Naive B cell (primary cell): ENCODE measurements around the gene BNC2. TPM values are rescaled to one million over a fixed set of nuclear protein-coding genes. Genes with fewer than 3 reads are reported as not detected.

Experiments used
- ATAC-seq, 2 donors: fragments of 150-1000 bp; cut with Tn5 transposase; 2 replicates each; pipeline ENCODE4 v1.10.0; 2021; ENCODE audit warnings: low read depth in 2 of 2, mild to moderate bottlenecking in 2 of 2, moderate library complexity in 2 of 2
- DNase-seq: peaks from one replicate; pipeline ENCODE4 v3.0.0; 2022
- H3K27ac Mint-ChIP-seq, 6 donors: one replicate each; pipeline ENCODE4 v1.8.0; 2020 to 2022; ENCODE audit warnings: mild to moderate bottlenecking in 6 of 6, mixed read lengths in 6 of 6, moderate library complexity in 5 of 6, inconsistent platforms in 2 of 6
- H3K27me3 Mint-ChIP-seq, 3 donors: one replicate each; pipeline ENCODE4 v1.8.0; 2021 to 2022; ENCODE audit warnings: mixed read lengths in 3 of 3, mild to moderate bottlenecking in 1 of 3
- H3K36me3 Mint-ChIP-seq, 2 donors: one replicate each; pipeline ENCODE4 v1.8.0; 2020 to 2022; ENCODE audit warnings: mixed read lengths in 2 of 2, inconsistent platforms in 1 of 2, mild to moderate bottlenecking in 1 of 2
- H3K4me1 Mint-ChIP-seq, 3 donors: one replicate each; pipeline ENCODE4 v1.8.0; 2020 to 2022; ENCODE audit warnings: mixed read lengths in 3 of 3, inconsistent platforms in 1 of 3, mild to moderate bottlenecking in 1 of 3, moderate library complexity in 1 of 3
- H3K4me3 Mint-ChIP-seq, 8 donors: one replicate each; pipeline ENCODE4 v1.8.0; 2020 to 2022; ENCODE audit warnings: mild to moderate bottlenecking in 8 of 8, mixed read lengths in 8 of 8, moderate library complexity in 8 of 8, inconsistent platforms in 2 of 8
- H3K9me3 Mint-ChIP-seq, 7 donors: one replicate each; pipeline ENCODE4 v1.8.0; 2020 to 2022; ENCODE audit warnings: mixed read lengths in 7 of 7, mild to moderate bottlenecking in 5 of 7, inconsistent platforms in 2 of 7, moderate library complexity in 1 of 7
- polyA plus RNA-seq, 6 donors: library from polyadenylated mRNA; unstranded; fragments of 300-500 nt; fragmentation: Illumina TruSeq; gene quantifications; one replicate each; pipeline ENCODE4 v1.2.3, GENCODE V29; 2021; ENCODE audit warnings: low read depth in 6 of 6

Gene BNC2
- polyA plus RNA-seq, 6 donors from 2014 or later: not detected

DNA sequence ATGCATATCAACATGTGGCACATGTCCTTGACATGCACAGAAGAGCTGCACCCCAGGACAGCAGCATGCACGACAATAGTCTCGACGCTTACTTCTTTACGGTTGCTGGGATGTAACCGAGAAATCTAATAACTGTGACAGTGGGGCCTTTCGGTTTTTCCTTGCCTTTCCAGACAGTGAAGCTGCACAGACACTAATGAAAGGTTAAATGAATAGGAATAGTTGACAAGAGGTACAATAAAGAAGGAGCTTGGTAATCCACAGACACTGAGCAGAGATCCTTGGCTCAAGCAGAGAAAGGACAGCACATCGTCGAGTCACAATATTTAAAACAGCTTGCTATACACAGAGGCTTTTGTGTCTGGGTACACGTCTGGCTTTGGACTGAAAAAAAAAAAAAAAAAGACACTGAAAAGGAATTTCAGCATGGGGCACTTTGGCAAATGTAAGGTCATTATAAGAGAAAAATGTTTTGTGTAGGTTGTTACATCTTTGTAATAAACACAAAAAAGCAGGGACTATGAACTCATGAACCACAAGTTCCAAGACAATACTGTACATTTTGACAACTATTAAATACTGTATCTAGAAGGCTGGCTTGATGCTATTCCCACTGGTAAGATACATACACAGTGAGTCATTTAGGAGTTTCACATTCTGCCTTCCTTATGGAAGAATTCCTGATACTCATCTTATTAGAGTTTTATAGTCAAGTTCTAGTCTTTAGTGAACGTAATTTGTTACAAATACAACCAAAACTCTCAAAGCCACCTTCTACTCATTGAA lies 5.6 kb downstream of the BNC2 start:
- peaks cover 0 to 5% (median 0%) of the 10 kb centered on the region in 3 donors for H3K4me1 Mint-ChIP-seq
- no peak for ATAC-seq
- H3K36me3 Mint-ChIP-seq: no peaks in the 10 kb centered on the region

GRCh38 chr9:16848179-16848578 lies 22.3 kb downstream of the BNC2 start:
- Mint-ChIP-seq H3K4me1 (no peaks in the 10 kb centered on the region), H3K36me3 (no peaks in the 10 kb centered on the region), H3K9me3 (no peaks in the 10 kb centered on the region), H3K27me3 (no peaks in the 10 kb centered on the region), H3K4me3 (no peak overlapping the region), H3K27ac (no peak overlapping the region)
- ATAC-seq (no peak), DNase-seq (no peak)

More for the DNA sequence above, 5.6 kb downstream of the BNC2 start:
- peaks cover 14 to 25% (median 14%) of the 10 kb centered on the region in 3 donors for H3K27me3 Mint-ChIP-seq
- H3K4me3 Mint-ChIP-seq: no peak overlapping the region
- DNase-seq: no peak
- H3K27ac Mint-ChIP-seq: no peak overlapping the region
- H3K9me3 Mint-ChIP-seq: peaks cover 0 to 3% (median 0%) of the 10 kb centered on the region in 7 donors

- H3K27ac Mint-ChIP-seq: no peak overlapping the region
- H3K4me3 Mint-ChIP-seq: no peak overlapping the region
- no peaks in the 10 kb centered on the region for H3K9me3 Mint-ChIP-seq
- DNase-seq (no peak), ATAC-seq (no peak)
- no peaks in the 10 kb centered on the region for H3K27me3 Mint-ChIP-seq
- H3K4me1 Mint-ChIP-seq: no peaks in the 10 kb centered on the region
- no peaks in the 10 kb centered on the region for H3K36me3 Mint-ChIP-seq
Observed at GRCh38 chr9:16846986-16847385, 23.5 kb downstream of the BNC2 start.

DNA sequence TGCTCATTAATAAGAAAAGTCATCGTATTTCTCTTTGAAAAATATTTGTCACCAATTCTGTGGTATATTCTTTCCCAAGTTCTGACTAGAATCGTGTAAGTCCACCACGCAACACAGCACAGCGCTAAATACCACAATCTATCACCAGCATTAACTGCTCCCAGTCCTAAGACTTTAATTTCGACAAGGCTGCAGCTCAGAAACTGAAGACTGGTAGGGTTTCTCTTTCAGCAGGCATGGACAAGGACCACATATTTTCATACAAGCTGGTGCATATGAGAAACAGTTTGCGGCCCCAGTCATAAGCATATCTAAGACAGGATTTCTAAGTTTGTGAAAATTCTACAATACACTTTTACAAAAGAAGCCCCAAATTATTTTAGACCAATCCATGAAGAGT lies 24.1 kb downstream of the BNC2 start:
- no peak overlapping the region for H3K27ac Mint-ChIP-seq
- no peaks in the 10 kb centered on the region for H3K27me3 Mint-ChIP-seq
- ATAC-seq (no peak), DNase-seq (no peak)
- H3K36me3 Mint-ChIP-seq: no peaks in the 10 kb centered on the region
- no peaks in the 10 kb centered on the region for H3K9me3 Mint-ChIP-seq
- H3K4me3 Mint-ChIP-seq: no peak overlapping the region
- H3K4me1 Mint-ChIP-seq: no peaks in the 10 kb centered on the region

- DNase-seq (no peak), ATAC-seq (no peak)
- Mint-ChIP-seq H3K9me3 (peaks cover 0 to 16% (median 9%) of the 10 kb centered on the region in 7 donors), H3K4me3 (no peak overlapping the region), H3K4me1 (no peaks in the 10 kb centered on the region), H3K36me3 (no peaks in the 10 kb centered on the region), H3K27ac (no peak overlapping the region), H3K27me3 (peaks cover 0 to 5% (median 0%) of the 10 kb centered on the region in 3 donors)
Observed at GRCh38 chr9:16834817-16835216, 35.7 kb downstream of the BNC2 start.

GRCh38 chr9:16833296-16833835 lies 37.1 kb downstream of the BNC2 start:
- no peak overlapping the region for H3K4me3 Mint-ChIP-seq
- DNase-seq (no peak), ATAC-seq (no peak)
- peaks cover 0 to 16% (median 9%) of the 10 kb centered on the region in 7 donors for H3K9me3 Mint-ChIP-seq
- H3K4me1 Mint-ChIP-seq: no peaks in the 10 kb centered on the region
- H3K27me3 Mint-ChIP-seq: peaks cover 0 to 12% (median 6%) of the 10 kb centered on the region in 3 donors
- H3K36me3 Mint-ChIP-seq: no peaks in the 10 kb centered on the region
- H3K27ac Mint-ChIP-seq: no peak overlapping the region

- Mint-ChIP-seq H3K27ac (no peak overlapping the region), H3K27me3 (peaks cover 3 to 20% (median 8%) of the 10 kb centered on the region in 3 donors), H3K4me1 (no peaks in the 10 kb centered on the region), H3K36me3 (no peaks in the 10 kb centered on the region), H3K9me3 (peaks cover 0 to 16% (median 9%) of the 10 kb centered on the region in 7 donors), H3K4me3 (no peak overlapping the region)
- DNase-seq (no peak), ATAC-seq (no peak)
Observed at GRCh38 chr9:16832101-16832500, 38.4 kb downstream of the BNC2 start.

- no peak overlapping the region for H3K27ac Mint-ChIP-seq
- peaks cover 0 to 19% (median 9%) of the 10 kb centered on the region in 7 donors for H3K9me3 Mint-ChIP-seq
- ATAC-seq: no peak
- H3K27me3 Mint-ChIP-seq: peaks cover 3 to 32% (median 8%) of the 10 kb centered on the region in 3 donors
- no peak overlapping the region for H3K4me3 Mint-ChIP-seq
- no peak for DNase-seq
- no peaks in the 10 kb centered on the region for H3K4me1 Mint-ChIP-seq
- no peaks in the 10 kb centered on the region for H3K36me3 Mint-ChIP-seq
Observed at GRCh38 chr9:16830806-16831205, 39.7 kb downstream of the BNC2 start.

GRCh38 chr9:16828340-16829281 lies 41.9 kb downstream of the BNC2 start:
- Mint-ChIP-seq H3K4me3 (no peak overlapping the region), H3K4me1 (no peaks in the 10 kb centered on the region), H3K27me3 (peaks cover 3 to 37% (median 8%) of the 10 kb centered on the region in 3 donors), H3K36me3 (no peaks in the 10 kb centered on the region), H3K27ac (no peak overlapping the region), H3K9me3 (peaks cover 0 to 13% (median 8%) of the 10 kb centered on the region in 7 donors)
- ATAC-seq: no peak
- no peak for DNase-seq

DNA sequence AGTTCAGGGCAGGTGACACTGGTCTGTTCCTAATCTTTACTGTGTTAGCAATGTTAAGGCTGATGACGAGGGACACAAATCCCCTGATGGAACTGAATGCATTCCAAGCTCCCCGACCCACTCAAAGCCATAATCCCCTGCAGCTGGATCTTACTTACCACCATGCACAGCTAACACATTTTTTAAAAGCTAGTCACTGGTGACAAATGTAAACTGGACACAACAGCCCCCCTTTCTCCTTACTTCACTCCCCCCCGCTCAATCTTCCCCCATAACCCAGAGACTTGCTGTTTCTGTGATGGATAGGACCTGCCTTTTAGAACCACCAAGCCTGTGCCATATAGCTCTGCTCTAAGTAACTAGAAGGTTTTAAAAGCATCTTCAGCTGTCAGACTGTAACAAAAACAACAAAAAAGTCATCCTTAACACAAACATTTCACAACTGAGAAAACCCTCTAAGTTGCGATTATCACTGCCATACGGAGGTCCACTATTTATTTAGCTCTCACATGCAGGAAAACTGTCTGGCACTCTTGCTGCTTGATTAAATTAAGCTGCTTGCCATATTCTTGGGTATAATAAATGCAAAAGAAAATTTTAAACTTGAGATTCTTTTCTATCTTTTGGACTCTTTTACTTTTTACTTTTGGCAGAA lies 44.4 kb downstream of the BNC2 start:
- no peaks in the 10 kb centered on the region for H3K36me3 Mint-ChIP-seq
- no peak overlapping the region for H3K4me3 Mint-ChIP-seq
- no peak for ATAC-seq
- no peaks in the 10 kb centered on the region for H3K4me1 Mint-ChIP-seq
- H3K9me3 Mint-ChIP-seq: peaks cover 0 to 4% (median under 1%) of the 10 kb centered on the region in 7 donors
- DNase-seq: no peak
- H3K27me3 Mint-ChIP-seq: peaks cover 3 to 35% (median 8%) of the 10 kb centered on the region in 3 donors
- no peak overlapping the region for H3K27ac Mint-ChIP-seq

DNA sequence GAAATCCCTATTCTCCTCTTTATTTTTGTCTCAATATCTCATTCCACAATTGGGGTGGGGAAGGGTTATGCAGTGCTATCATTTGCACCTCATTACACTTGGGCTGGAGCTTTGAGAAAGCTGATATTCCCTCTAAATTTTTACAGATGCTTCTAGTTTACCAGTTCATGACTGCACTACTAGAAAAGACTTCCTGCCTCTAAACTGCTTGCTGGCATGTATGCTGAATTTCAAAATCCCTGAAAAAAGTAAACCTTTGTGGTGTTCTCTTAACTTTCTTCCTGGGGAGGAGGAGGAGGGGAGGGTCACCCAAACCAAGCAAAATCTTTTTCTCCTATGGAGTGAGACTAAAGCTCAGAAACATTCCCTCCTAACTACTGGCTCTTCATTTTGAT lies 45.1 kb downstream of the BNC2 start:
- Mint-ChIP-seq H3K9me3 (peaks cover 0 to 4% (median 0%) of the 10 kb centered on the region in 7 donors), H3K27ac (no peak overlapping the region), H3K36me3 (no peaks in the 10 kb centered on the region), H3K4me3 (no peak overlapping the region), H3K4me1 (no peaks in the 10 kb centered on the region), H3K27me3 (peaks cover 3 to 32% (median 8%) of the 10 kb centered on the region in 3 donors)
- DNase-seq: no peak
- ATAC-seq: no peak

DNA sequence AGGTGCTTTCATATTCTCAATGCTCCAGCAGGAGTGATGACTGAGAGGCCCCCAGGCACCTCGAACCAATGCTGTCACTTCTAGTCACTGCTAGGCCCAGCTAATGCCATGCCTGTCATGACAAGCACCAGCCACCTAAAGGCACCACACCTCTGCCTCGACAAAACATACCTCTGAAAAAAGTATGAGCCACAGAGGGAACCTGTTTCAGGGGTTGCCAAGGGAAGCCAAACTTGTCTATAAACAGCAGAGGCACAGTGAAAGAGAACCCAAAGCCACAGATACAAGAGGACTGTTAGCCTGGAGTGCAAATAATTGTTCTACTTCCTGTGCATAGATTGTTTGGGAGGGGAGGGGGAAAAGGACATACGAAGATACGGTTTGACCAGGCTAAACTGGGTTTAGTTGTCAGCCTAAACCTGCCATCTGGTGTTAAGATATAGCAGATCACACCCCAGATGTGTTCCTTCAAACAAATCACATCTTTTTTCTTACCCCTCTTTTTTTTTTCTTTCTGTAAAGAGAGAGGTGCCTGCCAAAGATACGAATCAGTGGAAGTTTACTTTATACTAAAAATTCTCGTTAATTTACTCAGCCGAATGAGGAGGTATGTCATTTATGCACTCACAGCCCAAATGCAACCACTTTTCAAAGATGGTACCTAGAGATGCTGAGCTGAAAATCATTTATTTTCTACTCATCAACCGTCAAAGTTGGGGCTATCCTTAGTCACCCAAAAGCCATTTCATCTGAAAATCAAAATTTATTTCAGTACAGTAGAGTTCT lies 45.7 kb downstream of the BNC2 start:
- Mint-ChIP-seq H3K4me1 (no peaks in the 10 kb centered on the region), H3K27ac (peak overlapping the region in 1 of 6 donors; percentile 45), H3K9me3 (peaks cover 0 to 4% (median 0%) of the 10 kb centered on the region in 7 donors), H3K27me3 (peaks cover 3 to 32% (median 8%) of the 10 kb centered on the region in 3 donors), H3K36me3 (no peaks in the 10 kb centered on the region), H3K4me3 (no peak overlapping the region)
- no peak for ATAC-seq
- no peak for DNase-seq
